Activated naive CD8-positive, alpha-beta T cell treated with anti-CD3 and anti-CD28 coated beads, Interleukin-2, amount 50 U/mL, for 24 hours (primary cell): ENCODE measurements around the gene FLT4.

Source experiments
- ATAC-seq: fragments of 150-1000 bp; cut with Tn5 transposase; one replicate; pipeline ENCODE4 v1.10.0; 2021
- DNase-seq: peaks from one replicate; pipeline ENCODE4 v3.0.0; 2021
- H3K27ac Mint-ChIP-seq: one replicate; pipeline ENCODE4 v1.8.0; 2021; ENCODE audit warnings: mild to moderate bottlenecking, mixed read lengths
- H3K27me3 Mint-ChIP-seq: one replicate; pipeline ENCODE4 v1.8.0; 2021; ENCODE audit warnings: mixed read lengths
- H3K36me3 Mint-ChIP-seq: one replicate; pipeline ENCODE4 v1.8.0; 2021; ENCODE audit warnings: low read depth, mixed read lengths
- H3K4me1 Mint-ChIP-seq: one replicate; pipeline ENCODE4 v1.8.0; 2021; ENCODE audit warnings: mixed read lengths
- H3K4me3 Mint-ChIP-seq: one replicate; pipeline ENCODE4 v1.8.0; 2021; ENCODE audit warnings: mild to moderate bottlenecking, moderate library complexity, mixed read lengths
- H3K9me3 Mint-ChIP-seq: one replicate; pipeline ENCODE4 v1.8.0; 2021; ENCODE audit warnings: mixed read lengths

Gene FLT4

GRCh38 chr5:180618829-180619562 lies 30.4 kb downstream of the FLT4 start:
- Mint-ChIP-seq H3K27ac (no peak overlapping the region), H3K27me3 (no peaks in the 10 kb centered on the region), H3K9me3 (no peaks in the 10 kb centered on the region), H3K36me3 (no peaks in the 10 kb centered on the region), H3K4me1 (peaks cover 7% of the 10 kb centered on the region), H3K4me3 (no peak overlapping the region)
- DNase-seq (peak; percentile 56), ATAC-seq (peak; percentile 63)

GRCh38 chr5:180618487-180618828 lies 30.9 kb downstream of the FLT4 start:
- Mint-ChIP-seq H3K27me3 (no peaks in the 10 kb centered on the region), H3K27ac (no peak overlapping the region), H3K4me3 (no peak overlapping the region), H3K36me3 (no peaks in the 10 kb centered on the region), H3K4me1 (peaks cover 3% of the 10 kb centered on the region), H3K9me3 (no peaks in the 10 kb centered on the region)
- no peak for DNase-seq
- ATAC-seq, result no peak

- Mint-ChIP-seq H3K27ac (no peak overlapping the region), H3K4me3 (no peak overlapping the region), H3K27me3 (no peaks in the 10 kb centered on the region), H3K36me3 (no peaks in the 10 kb centered on the region), H3K9me3 (no peaks in the 10 kb centered on the region), H3K4me1 (no peaks in the 10 kb centered on the region)
- ATAC-seq (no peak), DNase-seq (no peak)
Observed at GRCh38 chr5:180613814-180614188, 35.6 kb downstream of the FLT4 start.

- Mint-ChIP-seq H3K27ac (no peak overlapping the region), H3K27me3 (no peaks in the 10 kb centered on the region), H3K4me3 (no peak overlapping the region), H3K4me1 (no peaks in the 10 kb centered on the region), H3K36me3 (no peaks in the 10 kb centered on the region), H3K9me3 (no peaks in the 10 kb centered on the region)
- DNase-seq, result no peak
- ATAC-seq, result no peak
Observed at GRCh38 chr5:180613188-180613813, 36.1 kb downstream of the FLT4 start.

GRCh38 chr5:180612683-180613082 lies 36.7 kb downstream of the FLT4 start:
- ATAC-seq (no peak), DNase-seq (no peak)
- Mint-ChIP-seq H3K27ac (no peak overlapping the region), H3K27me3 (no peaks in the 10 kb centered on the region), H3K4me1 (no peaks in the 10 kb centered on the region), H3K4me3 (no peak overlapping the region), H3K36me3 (no peaks in the 10 kb centered on the region), H3K9me3 (no peaks in the 10 kb centered on the region)

- H3K36me3 Mint-ChIP-seq, result no peaks in the 10 kb centered on the region
- H3K4me1 Mint-ChIP-seq, result peaks cover under 1% of the 10 kb centered on the region
- no peaks in the 10 kb centered on the region for H3K9me3 Mint-ChIP-seq
- H3K4me3 Mint-ChIP-seq, result no peak overlapping the region
- DNase-seq, result no peak
- no peaks in the 10 kb centered on the region for H3K27me3 Mint-ChIP-seq
- no peak for ATAC-seq
- H3K27ac Mint-ChIP-seq, result no peak overlapping the region
Observed at GRCh38 chr5:180611140-180611850, 38.1 kb downstream of the FLT4 start.

- Mint-ChIP-seq H3K9me3 (no peaks in the 10 kb centered on the region), H3K36me3 (no peaks in the 10 kb centered on the region), H3K27ac (no peak overlapping the region), H3K4me3 (no peak overlapping the region), H3K4me1 (peaks cover 3% of the 10 kb centered on the region), H3K27me3 (no peaks in the 10 kb centered on the region)
- no peak for ATAC-seq
- DNase-seq, result no peak
Observed at GRCh38 chr5:180609817-180610550, 39.4 kb downstream of the FLT4 start.

GRCh38 chr5:180609386-180609785 lies 40.0 kb downstream of the FLT4 start:
- H3K4me3 Mint-ChIP-seq, result no peak overlapping the region
- no peak for DNase-seq
- H3K36me3 Mint-ChIP-seq, result no peaks in the 10 kb centered on the region
- no peaks in the 10 kb centered on the region for H3K9me3 Mint-ChIP-seq
- no peak overlapping the region for H3K27ac Mint-ChIP-seq
- no peak for ATAC-seq
- H3K27me3 Mint-ChIP-seq, result no peaks in the 10 kb centered on the region
- peaks cover 3% of the 10 kb centered on the region for H3K4me1 Mint-ChIP-seq

GRCh38 chr5:180608572-180609310 lies 40.7 kb downstream of the FLT4 start:
- Mint-ChIP-seq H3K9me3 (no peaks in the 10 kb centered on the region), H3K27me3 (no peaks in the 10 kb centered on the region), H3K4me1 (peaks cover 3% of the 10 kb centered on the region), H3K4me3 (no peak overlapping the region), H3K36me3 (no peaks in the 10 kb centered on the region), H3K27ac (no peak overlapping the region)
- ATAC-seq, result no peak
- no peak for DNase-seq

GRCh38 chr5:180607861-180608571 lies 41.4 kb downstream of the FLT4 start:
- no peak overlapping the region for H3K4me3 Mint-ChIP-seq
- no peaks in the 10 kb centered on the region for H3K36me3 Mint-ChIP-seq
- peaks cover 3% of the 10 kb centered on the region for H3K4me1 Mint-ChIP-seq
- H3K27me3 Mint-ChIP-seq, result no peaks in the 10 kb centered on the region
- DNase-seq (no peak), ATAC-seq (no peak)
- H3K9me3 Mint-ChIP-seq, result no peaks in the 10 kb centered on the region
- no peak overlapping the region for H3K27ac Mint-ChIP-seq

GRCh38 chr5:180606215-180606785 lies 43.1 kb downstream of the FLT4 start:
- no peak for DNase-seq
- no peaks in the 10 kb centered on the region for H3K27me3 Mint-ChIP-seq
- no peak overlapping the region for H3K4me3 Mint-ChIP-seq
- H3K4me1 Mint-ChIP-seq, result peaks cover 3% of the 10 kb centered on the region
- H3K27ac Mint-ChIP-seq, result no peak overlapping the region
- no peak for ATAC-seq
- H3K36me3 Mint-ChIP-seq, result no peaks in the 10 kb centered on the region
- H3K9me3 Mint-ChIP-seq, result no peaks in the 10 kb centered on the region

- no peak overlapping the region for H3K27ac Mint-ChIP-seq
- DNase-seq (peak; percentile 69), ATAC-seq (no peak)
- no peak overlapping the region for H3K4me3 Mint-ChIP-seq
- no peaks in the 10 kb centered on the region for H3K27me3 Mint-ChIP-seq
- peaks cover 3% of the 10 kb centered on the region for H3K4me1 Mint-ChIP-seq
- no peaks in the 10 kb centered on the region for H3K9me3 Mint-ChIP-seq
- no peaks in the 10 kb centered on the region for H3K36me3 Mint-ChIP-seq
Observed at GRCh38 chr5:180605554-180606214, 43.7 kb downstream of the FLT4 start.

GRCh38 chr5:180604271-180604670 lies 45.1 kb downstream of the FLT4 start:
- Mint-ChIP-seq H3K36me3 (no peaks in the 10 kb centered on the region), H3K4me3 (no peak overlapping the region), H3K9me3 (no peaks in the 10 kb centered on the region), H3K4me1 (peaks cover 3% of the 10 kb centered on the region), H3K27ac (no peak overlapping the region), H3K27me3 (no peaks in the 10 kb centered on the region)
- DNase-seq (no peak), ATAC-seq (no peak)
